ENCODE data around the gene UBE2Q1.

UBE2Q1 gene

DNA sequence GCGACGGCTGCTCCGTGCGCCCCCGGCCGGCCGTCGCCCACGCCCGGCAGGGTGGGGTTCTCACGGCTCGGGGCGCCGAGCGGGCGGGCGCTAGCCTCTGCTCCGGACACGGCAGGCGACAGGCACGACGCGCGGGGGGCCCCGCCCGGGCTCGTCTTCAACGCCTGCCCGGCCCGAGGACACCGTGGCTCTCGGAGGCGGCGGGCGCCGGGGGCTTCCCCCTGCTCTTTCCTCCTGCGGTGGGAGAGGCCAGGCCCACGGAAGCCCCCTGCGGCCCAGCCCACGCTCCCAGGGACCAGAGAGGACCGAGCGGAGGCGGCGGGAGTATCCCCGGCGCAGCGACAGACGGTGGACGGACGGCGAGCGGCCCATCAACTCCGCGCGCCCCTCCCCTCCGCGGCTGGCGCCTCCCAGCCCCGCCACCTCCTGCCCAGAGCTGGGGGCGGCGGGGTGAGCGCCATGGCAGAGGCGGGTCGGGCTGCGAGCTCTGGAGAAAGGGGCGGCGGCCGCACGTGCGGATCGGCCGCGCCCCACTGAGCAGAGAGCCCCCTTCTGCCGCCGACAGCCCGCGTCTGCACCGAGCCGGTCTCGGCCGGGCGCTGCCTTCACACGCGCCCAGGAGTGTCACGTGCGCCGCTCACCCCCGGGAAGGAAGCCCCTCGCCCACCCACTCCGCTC lies 56.3 kb downstream of the UBE2Q1 start, which contains the start of the genes SHE and TDRD10:
TSS of gene SHE (minus strand) at position 347 of the 678 bp plus-strand sequence. CDS start 386 bp downstream, outside the sequence.
TSS of gene TDRD10 (plus strand) at position 154 of the 678 bp plus-strand sequence. CDS start 4,685 bp downstream, outside the sequence.
- DNase-seq, result peak in 1 of 5 experiments; percentile 5

DNA sequence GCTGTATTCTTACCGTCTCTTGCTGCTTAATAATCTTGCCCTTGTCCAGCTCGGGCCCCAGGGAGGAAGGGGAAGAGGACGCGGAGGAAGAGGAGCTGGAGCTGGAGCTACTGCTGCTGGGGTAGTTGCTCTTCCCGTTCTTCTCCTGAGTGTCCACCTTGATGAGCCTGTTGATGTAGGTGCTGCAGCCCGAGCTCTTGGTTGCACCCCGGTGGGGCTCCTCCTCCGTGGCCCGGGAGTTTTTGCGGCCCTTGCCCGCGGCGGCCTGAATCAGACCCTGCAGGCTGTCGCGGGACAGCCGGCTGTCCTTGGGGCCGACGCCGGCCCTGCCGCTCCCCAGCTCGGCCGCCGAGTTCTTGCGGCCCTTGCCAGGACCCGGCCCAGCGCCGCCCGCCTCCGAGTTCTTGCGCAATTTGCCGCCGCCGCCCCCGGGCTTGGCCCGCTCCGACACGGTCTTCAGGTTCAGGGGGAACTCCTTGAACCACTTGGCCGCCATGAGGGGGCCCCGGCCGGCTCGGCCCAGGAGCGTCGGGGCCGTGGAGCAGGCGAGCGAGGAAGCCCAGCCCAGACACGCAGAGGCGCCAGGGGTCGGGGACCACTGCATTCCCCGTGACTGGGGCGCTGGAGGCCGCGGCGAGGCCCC lies 56.9 kb downstream of the UBE2Q1 start:
- no peak for DNase-seq

DNA sequence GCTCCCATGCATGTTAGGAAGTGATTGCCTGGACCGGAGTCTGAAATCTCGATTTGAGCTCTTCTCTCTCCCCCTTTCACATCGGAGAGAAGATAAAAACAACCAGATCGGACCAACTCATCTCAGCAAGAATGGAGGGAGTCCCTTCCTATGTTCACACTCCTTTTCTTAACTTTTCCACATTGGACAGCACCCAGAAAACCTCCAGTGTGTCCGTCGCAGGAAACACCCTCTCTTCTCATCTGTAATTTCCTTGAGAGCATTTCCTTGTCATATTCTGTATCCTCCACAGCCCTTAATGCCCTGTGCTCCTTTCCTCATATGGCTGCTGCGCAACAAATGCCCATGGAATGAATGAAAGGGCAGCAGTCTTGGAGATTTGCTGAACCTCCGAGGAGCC lies 57.9 kb downstream of the UBE2Q1 start:
- DNase-seq, result no peak

DNA sequence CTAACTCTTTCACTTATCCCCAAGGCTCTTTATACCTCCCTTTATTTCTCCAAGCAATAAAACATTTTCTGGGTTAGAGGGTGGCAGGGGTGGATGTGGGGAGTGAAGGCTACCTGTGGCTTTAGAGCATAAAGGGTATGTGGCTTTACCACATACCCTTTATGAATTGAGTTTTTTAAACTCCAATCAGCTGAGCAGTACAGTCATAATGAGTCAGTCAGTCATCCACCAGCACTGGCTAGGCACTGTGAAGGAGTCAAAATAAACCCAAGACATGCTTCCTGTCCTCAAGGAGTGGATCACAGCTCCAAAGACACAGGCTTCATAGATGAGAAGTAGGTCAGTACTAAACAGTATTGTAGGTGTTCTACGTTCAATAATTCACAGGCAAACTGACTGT lies 59.0 kb downstream of the UBE2Q1 start:
- peak in 1 of 5 experiments; percentile 51 for DNase-seq

All from T-helper 2 cell (primary cell).